CD1c-positive myeloid dendritic cell (primary cell): ENCODE measurements around the gene WFIKKN2.
"Not testable (repeated sequence)": the region's sequence is repeated elsewhere in the genome, so short reads cannot be mapped to it uniquely, and the experiment has no call there.

Source experiments
- DNase-seq: peaks from one replicate; pipeline ENCODE4 v3.0.0-alpha.2; 2016; ENCODE audit errors: extremely low spot score

The WFIKKN2 gene

GRCh38 chr17:50853781-50854180 lies 18.4 kb downstream of the WFIKKN2 start:
- no peak for DNase-seq

DNA sequence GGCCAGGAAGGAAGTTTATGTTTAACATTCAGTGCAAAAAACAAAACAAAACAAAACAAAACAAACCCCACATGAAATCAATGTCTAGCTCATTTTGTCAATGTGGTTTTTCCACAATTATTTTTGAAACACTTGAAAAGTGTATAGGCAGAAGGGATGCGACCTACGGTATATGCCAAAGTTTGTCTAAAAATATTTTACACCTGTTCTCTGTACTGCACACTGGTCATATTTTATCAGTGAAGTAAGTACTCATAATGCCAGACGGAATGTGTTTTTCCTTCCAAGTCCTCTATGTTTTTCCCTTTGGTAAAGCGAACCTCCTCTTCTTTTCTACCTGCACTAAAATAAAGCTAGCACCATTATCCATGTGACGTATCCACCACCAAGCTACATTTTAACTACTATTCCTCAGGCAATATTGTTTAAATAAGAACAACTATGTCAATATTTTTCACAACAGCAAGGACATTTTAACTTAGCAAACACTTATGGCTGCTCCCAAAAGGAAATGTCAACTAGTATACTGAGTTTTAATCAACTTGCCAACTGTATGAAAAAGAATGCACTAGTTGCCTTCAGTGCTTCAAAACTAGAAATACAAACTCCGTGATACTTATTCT lies 20.4 kb downstream of the WFIKKN2 start:
- no peak for DNase-seq

DNA sequence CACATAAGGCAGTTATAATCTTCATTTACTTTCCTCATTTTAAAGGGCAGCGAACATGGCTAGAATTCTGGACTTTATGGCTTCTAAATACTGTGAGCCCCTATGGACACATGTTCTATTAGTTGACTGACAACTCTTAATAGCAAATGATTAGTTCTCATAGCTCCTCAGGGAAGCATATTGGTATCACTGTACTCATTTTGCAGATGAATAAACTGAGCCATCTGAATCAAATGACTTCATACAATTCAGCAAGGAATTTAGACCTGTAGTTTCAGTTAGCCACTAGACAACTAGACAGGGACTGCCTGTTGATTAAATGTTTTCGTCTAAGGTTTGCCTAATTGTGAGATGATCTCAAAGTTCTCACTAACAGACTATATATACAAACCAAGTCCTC lies 21.0 kb downstream of the WFIKKN2 start:
- DNase-seq: no peak

- DNase-seq: no peak
Observed at GRCh38 chr17:50858486-50859225, 23.3 kb downstream of the WFIKKN2 start.

- DNase-seq: not testable (repeated sequence)
Observed at GRCh38 chr17:50859727-50860126, 24.3 kb downstream of the WFIKKN2 start.

GRCh38 chr17:50861334-50861676 lies 25.9 kb downstream of the WFIKKN2 start:
- DNase-seq: no peak

GRCh38 chr17:50861822-50862528 lies 26.6 kb downstream of the WFIKKN2 start:
- DNase-seq: no peak

DNA sequence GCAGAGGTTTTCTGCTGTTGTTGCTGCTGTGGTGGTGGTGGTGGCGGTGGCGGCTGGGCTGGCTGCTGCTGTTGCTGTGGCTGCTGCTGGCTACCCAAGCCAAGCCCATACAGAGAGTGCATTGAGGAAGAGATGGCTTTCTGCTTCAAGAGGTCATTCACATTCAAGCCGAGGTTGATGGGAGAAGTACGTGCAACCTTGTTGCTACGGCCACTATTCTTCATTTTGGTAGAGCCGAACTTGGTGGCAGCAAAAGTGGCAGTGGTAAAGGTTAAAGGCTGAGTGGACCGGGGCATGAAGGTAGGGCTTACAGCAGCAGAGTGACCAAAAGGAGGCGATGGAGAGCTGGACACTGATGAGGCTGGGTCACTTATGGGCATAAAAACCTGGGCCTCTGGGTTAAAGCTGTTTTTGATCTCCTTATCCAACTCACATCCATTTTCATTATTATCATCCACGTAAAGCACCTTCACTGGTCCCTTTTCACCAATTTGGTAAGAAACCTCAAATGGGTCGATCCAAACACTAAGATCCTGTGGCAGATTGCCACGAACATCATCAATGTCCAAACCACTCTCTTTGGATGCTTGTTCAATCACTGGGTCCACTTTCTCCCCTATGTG lies 27.9 kb downstream of the WFIKKN2 start:
- peak; percentile 59 for DNase-seq

GRCh38 chr17:50863931-50864330 lies 28.5 kb downstream of the WFIKKN2 start:
- DNase-seq: no peak

DNA sequence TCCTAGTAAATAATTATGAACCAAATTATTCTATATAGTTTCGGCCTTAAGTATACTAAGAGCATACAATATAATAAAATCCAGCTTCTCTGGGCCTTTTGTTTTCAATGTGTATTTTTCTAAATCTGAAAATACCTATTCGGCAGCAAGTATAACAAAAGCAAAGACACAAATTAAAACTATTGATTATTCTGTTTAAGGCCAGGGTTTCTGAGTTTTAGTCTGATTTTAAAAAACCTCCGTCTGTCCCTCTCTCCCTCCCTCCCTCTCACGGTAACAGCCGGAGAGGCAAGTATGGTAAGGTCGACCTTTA lies 29.3 kb downstream of the WFIKKN2 start:
- no peak for DNase-seq

GRCh38 chr17:50865060-50865867 lies 29.9 kb downstream of the WFIKKN2 start:
- peak; percentile 49 for DNase-seq

DNA sequence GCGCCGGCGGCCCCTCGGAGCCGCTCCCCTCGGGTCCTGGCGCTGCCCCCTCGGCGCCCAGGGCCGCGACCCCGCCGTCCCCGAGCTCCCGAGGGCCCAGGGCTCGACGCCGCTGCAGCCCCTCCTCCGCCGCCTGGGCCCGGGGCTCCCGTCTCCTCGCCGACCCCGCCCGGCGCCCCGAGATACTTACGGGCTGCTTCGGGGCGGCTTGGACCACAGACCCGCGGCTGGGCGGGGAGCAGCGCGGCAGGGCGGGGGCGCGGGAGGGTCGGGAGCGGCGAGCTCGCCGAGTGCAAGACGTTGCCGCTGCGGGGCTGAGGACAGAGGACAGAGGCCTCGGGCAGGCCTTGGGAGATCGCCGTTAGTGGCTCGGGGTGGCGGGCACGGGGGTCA lies 30.5 kb downstream of the WFIKKN2 start:
- DNase-seq: no peak

GRCh38 chr17:50866261-50866949 lies 31.0 kb downstream of the WFIKKN2 start, which contains the start of gene TOB1:
TOB1 (minus strand) TSS chr17:50866354; CDS start chr17:50864017, 2,337 bp downstream.
- peak; percentile 98 for DNase-seq

GRCh38 chr17:50866950-50867362 lies 31.6 kb downstream of the WFIKKN2 start:
- peak; percentile 93 for DNase-seq

DNA sequence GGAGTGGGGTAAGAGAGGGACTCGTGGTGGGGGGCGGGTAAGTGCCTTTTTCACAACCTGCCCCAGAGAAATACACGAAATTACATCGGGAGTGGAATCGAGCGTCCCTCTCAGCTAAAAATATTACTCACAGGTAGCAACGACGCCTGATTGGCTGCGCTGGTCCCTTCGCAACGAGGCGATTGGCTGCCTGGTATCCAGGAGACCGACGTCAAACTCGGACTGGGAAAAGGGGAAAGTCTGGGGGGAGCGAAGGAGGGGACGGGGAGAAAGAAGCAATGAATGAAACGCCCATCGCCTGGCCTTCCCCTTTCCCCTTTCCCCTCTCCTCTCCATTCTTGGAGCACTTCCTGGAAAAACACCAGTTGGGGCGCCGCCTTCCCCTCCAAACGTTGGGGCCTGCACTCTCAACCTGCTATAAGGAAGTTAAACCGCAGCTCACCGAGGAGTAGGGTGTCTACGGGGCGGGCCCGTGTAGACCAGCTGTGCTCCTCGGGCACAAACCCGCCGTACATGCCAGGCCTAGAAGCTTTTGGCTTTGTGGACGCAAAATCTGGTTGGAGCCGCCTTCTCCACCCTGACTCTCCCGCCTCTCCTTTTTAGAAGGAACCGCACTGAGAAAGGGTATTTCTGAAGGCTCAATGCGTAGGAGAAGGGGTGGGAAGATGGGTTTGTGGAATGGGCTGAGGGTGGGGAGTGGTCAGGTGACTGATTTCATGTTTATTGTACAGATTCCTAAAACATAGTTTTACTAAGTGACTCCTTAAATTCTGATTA lies 32.2 kb downstream of the WFIKKN2 start:
- DNase-seq: peak; percentile 92

DNA sequence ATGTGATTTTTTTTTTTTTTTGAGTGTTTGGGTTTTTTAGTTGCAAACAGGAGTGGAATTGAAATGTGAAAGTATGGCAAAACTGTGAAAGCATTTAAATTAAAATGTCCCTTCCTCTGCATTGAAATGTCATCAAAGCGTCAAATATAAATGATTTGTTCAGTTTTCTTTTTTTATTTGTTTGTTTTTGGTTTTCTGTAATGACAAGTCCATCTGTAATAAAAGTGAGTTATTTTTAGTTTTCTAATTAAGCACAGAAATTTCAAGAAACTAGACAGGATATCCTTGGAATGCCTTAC lies 32.7 kb downstream of the WFIKKN2 start:
- no peak for DNase-seq

- no peak for DNase-seq
Observed at GRCh38 chr17:50868602-50869001, 33.2 kb downstream of the WFIKKN2 start.

- DNase-seq: no peak
Observed at GRCh38 chr17:50871364-50871763, 36.0 kb downstream of the WFIKKN2 start.

DNA sequence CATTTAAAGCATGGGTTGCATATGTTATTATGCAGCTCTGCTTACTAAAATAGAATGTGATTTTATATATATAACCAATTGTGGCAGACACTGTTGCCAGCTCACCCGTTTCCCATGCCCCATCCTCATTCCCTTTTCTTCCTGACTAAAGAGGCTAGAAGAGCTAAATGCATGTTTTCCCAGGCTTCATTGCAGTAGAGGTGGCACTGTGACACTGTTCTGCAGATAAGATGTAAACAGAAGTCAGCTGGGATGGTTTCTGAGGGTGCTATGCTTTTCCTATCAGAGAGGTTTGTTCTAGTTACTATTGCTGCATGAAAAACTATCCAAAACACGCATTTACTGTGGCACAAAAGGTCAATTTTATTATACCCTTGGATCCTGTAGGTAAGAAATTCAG lies 36.5 kb downstream of the WFIKKN2 start:
- no peak for DNase-seq

- DNase-seq: peak; percentile 32
Observed at GRCh38 chr17:50872710-50873424, 37.5 kb downstream of the WFIKKN2 start.
